ENCODE data around the gene RPL3.
"Not testable (repeated sequence)": the region's sequence is repeated elsewhere in the genome, so short reads cannot be mapped to it uniquely, and the experiment has no call there.

RPL3 gene

GRCh38 chr22:39319284-39320022 lies at the start of gene RPL3:
Gene RPL3, minus strand, starts transcription at chr22:39319623. Its CDS starts 26 bp downstream, at chr22:39319597.
- peak; percentile 94 for DNase-seq

GRCh38 chr22:39369186-39369585 lies 49.8 kb upstream of the RPL3 start:
- no peak for DNase-seq

GRCh38 chr22:39368461-39368911 lies 49.1 kb upstream of the RPL3 start:
- no peak for DNase-seq

GRCh38 chr22:39367035-39367434 lies 47.6 kb upstream of the RPL3 start:
- DNase-seq, result no peak

GRCh38 chr22:39365492-39365780 lies 46.0 kb upstream of the RPL3 start:
- no peak for DNase-seq

GRCh38 chr22:39364714-39365491 lies 45.5 kb upstream of the RPL3 start:
- no peak for DNase-seq

GRCh38 chr22:39363751-39364515 lies 44.5 kb upstream of the RPL3 start:
- DNase-seq, result no peak

GRCh38 chr22:39362932-39363331 lies 43.5 kb upstream of the RPL3 start:
- no peak for DNase-seq

- DNase-seq, result no peak
Measured at GRCh38 chr22:39362271-39362670, 42.8 kb upstream of the RPL3 start.

GRCh38 chr22:39361496-39361895 lies 42.1 kb upstream of the RPL3 start:
- DNase-seq, result no peak

GRCh38 chr22:39360674-39361413 lies 41.4 kb upstream of the RPL3 start:
- no peak for DNase-seq

- DNase-seq, result no peak
Measured at GRCh38 chr22:39360242-39360641, 40.8 kb upstream of the RPL3 start.

GRCh38 chr22:39359659-39360195 lies 40.3 kb upstream of the RPL3 start:
- DNase-seq, result no peak

GRCh38 chr22:39358197-39358596 lies 38.8 kb upstream of the RPL3 start:
- DNase-seq, result not testable (repeated sequence)

GRCh38 chr22:39357110-39358108 lies 38.0 kb upstream of the RPL3 start:
- DNase-seq, result not testable (repeated sequence)

- no peak for DNase-seq
Measured at GRCh38 chr22:39356464-39356863, 37.0 kb upstream of the RPL3 start.

GRCh38 chr22:39355805-39356204 lies 36.4 kb upstream of the RPL3 start:
- DNase-seq, result not testable (repeated sequence)

GRCh38 chr22:39355080-39355479 lies 35.7 kb upstream of the RPL3 start:
- DNase-seq, result no peak

- no peak for DNase-seq
Measured at GRCh38 chr22:39353346-39353745, 33.9 kb upstream of the RPL3 start.

GRCh38 chr22:39352306-39352891 lies 33.0 kb upstream of the RPL3 start:
- no peak for DNase-seq

GRCh38 chr22:39351689-39352214 lies 32.3 kb upstream of the RPL3 start:
- no peak for DNase-seq
